Adipose tissue (tissue), 3 donors: Measurements from ENCODE around the gene MYLK. TPM values are rescaled to one million over a fixed set of nuclear protein-coding genes. Genes with fewer than 3 reads are reported as not detected.
"Not testable (repeated sequence)": the region's sequence is repeated elsewhere in the genome, so short reads cannot be mapped to it uniquely, and the experiment has no call there.

Source experiments
- H3K27ac ChIP-seq: one replicate; pipeline ENCODE4 v1.5.1; 2013; ENCODE audit warnings: low read depth, low read length
- WGBS, 3 donors: extraction: QIAGEN DNeasy Blood & Tissue Kit; methylation state at CpG; one replicate each; pipeline ENCODE4 v1.1.7; 2013; 5-methylcytosine and 5-hydroxymethylcytosine counted together
- polyA plus RNA-seq, 3 donors: library from polyadenylated mRNA; stranded (reverse); fragments of 200-250 nt; gene quantifications; one replicate each; pipeline ENCODE4 v1.2.3, GENCODE V29; 2013
- donor health status: healthy with polysubstance abuse.
- donor health status: Bipolar disorder and iron deficiency.
- donor health status: healthy.

The MYLK gene
- polyA plus RNA-seq, 3 donors = 8.5 to 33.0 (median 16.0) TPM

- 67 to 76% (median 71%) methylated on average over 12 of the region's 12 CpGs for WGBS, 3 donors
- no peak overlapping the region for H3K27ac ChIP-seq
Measured at GRCh38 chr3:123705488-123706285, 178.4 kb downstream of the MYLK start.

GRCh38 chr3:123703663-123704062 is 180.5 kb downstream of the MYLK start:
- WGBS, 3 donors = 94 to 98% (median 96%) methylated on average over 3 of the region's 3 CpGs
- not testable (repeated sequence) for H3K27ac ChIP-seq

GRCh38 chr3:123702720-123703119 is 181.4 kb downstream of the MYLK start:
- H3K27ac ChIP-seq = no peak overlapping the region
- 57 to 91% (median 88%) methylated on average over 2 of the region's 2 CpGs for WGBS, 3 donors

DNA sequence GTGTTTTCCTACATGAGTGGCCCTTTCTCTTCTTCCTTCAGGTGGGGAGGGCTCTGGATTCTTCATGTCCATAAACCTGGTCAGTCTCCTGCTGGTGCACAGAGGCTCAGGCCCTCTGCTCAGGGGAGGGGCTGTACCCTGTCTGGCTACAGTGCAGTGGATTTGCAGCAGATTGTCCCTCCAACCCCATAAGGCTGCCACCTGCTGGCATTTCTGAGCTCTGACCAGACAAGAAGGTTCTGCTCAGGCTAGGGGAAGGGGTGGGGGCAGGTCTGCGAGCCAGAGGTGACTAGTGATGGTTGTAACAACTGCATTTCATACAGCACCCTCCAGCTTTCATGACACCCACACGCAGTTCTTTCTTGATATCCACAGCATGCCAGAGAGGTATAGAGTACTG is 182.1 kb downstream of the MYLK start:
- not testable (repeated sequence) for H3K27ac ChIP-seq
- 30 to 47% (median 36%) methylated on average over 2 of the region's 2 CpGs for WGBS, 3 donors

DNA sequence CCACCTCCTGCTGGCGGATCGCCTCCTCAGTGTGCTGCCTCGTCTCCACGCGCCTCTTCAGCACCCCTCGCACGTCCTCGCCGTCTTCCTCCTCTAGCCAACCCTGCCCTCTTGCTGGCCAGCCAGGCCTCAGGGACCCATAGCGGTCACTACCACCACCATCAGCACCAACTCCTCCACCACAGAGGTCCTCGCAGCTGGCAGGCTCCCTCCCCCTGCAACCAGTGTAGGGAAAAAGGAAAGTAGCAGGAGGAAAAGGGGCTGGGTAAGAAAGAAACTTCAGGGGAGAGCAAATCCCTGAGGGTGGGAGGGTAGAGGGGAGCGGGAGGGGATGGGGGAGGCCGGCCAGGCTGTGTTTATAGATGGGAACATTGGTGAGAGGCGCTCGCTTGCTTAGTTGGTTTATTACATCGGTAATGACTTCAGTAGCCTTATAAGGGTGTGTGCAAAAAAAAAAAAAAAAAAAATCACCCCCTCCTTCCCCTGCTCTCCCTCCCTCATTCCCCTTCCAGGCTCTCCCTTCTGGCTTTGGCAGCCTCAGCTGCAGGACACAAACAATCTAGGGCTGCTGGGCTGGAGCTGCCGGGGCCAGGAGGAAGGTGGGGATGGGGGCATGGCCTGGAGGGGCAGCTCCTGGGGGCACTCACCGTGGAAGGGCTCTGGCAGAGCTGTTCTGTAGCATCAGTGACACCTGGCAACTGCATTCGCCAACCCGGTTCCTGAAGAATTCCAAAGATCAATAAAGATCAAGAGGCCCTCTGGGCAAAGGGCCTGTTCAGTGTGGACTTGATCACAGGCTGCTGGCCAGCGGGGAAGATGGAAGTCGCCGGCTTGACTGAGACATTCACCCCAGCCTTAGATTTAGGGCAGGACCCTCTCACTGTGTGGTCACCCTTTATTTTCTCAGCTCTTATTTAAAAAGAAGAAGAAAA is 183.1 kb downstream of the MYLK start:
- H3K27ac ChIP-seq = no peak overlapping the region
- 70 to 75% (median 71%) methylated on average over 23 of the region's 23 CpGs for WGBS, 3 donors

DNA sequence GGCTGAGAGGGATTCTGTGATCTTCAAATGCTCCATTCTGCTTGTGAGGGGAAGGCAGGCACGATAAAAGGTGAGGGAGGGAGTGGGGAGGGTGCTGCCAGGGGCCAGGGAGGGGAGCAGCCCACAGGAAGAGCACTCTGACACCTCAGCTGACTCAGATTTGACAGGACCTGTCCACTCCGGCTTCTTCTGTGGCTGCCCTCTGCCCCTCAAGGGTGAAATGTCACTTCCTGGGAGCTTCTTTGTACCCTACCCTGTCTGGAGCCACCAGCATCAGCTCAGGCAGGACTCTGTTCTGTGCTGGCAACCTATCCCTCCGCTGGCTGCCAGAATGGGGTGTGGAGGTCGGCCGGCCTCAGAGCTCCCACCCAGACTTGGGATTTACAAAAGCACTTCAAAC is 185.3 kb downstream of the MYLK start:
- WGBS, 3 donors = 58 to 65% (median 60%) methylated on average over 5 of the region's 5 CpGs
- H3K27ac ChIP-seq = no peak overlapping the region

- 55 to 79% (median 66%) methylated on average over 6 of the region's 6 CpGs for WGBS, 3 donors
- no peak overlapping the region for H3K27ac ChIP-seq
Measured at GRCh38 chr3:123696808-123697207, 187.3 kb downstream of the MYLK start.

GRCh38 chr3:123695731-123696640 is 188.1 kb downstream of the MYLK start:
- WGBS, 3 donors = 54 to 78% (median 56%) methylated on average over 14 of the region's 14 CpGs
- no peak overlapping the region for H3K27ac ChIP-seq

- 62 to 71% (median 66%) methylated on average over 2 of the region's 2 CpGs for WGBS, 3 donors
- H3K27ac ChIP-seq = no peak overlapping the region
Measured at GRCh38 chr3:123695152-123695551, 189.0 kb downstream of the MYLK start.

GRCh38 chr3:123694366-123695087 is 189.6 kb downstream of the MYLK start:
- no peak overlapping the region for H3K27ac ChIP-seq
- WGBS, 3 donors = 57 to 78% (median 69%) methylated on average over 6 of the region's 6 CpGs

- WGBS, 3 donors = 62 to 82% (median 74%) methylated on average over 2 of the region's 2 CpGs
- H3K27ac ChIP-seq = no peak overlapping the region
Measured at GRCh38 chr3:123693584-123694190, 190.4 kb downstream of the MYLK start.

DNA sequence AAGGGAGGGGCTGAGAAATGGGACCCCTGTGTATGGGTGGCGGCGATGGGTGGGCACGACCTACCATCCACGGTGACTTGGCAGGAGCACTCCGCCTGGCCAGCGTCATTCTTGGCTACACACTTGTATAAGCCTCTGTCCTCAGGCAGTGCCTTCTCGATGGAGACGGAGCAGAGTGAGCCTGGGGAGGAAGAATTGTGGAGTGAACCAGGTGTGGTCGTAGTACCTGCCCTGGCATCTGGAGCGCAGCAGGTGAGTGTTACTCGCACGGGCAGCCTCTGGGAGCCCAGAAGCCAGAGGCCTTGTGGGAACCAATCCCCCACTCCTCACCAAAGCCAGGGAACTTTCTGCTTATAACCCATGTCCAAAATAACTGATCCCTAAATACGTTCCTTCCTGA is 191.5 kb downstream of the MYLK start:
- WGBS, 3 donors = 84 to 87% (median 86%) methylated on average over 13 of the region's 13 CpGs
- no peak overlapping the region for H3K27ac ChIP-seq

DNA sequence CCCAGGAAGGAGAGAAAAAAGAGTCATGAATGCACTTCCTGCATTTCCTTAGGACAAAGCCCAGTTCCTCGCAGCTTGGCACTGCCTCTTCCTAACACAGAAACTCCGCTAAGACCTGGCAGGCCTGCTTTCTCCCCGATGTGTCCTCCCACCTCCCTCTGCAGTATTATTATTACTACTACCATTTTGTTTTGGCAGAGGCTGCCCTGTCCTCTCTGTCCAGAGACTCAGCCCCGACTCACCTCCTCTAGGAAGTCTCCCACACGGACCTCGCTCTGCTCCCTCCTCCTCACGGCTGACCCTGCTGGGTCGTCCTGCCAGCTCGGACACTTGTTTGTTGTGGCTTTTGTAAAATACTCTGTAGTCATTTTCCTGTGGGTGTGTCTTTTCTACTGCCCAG is 192.1 kb downstream of the MYLK start:
- no peak overlapping the region for H3K27ac ChIP-seq
- 64 to 74% (median 69%) methylated on average over 9 of the region's 9 CpGs for WGBS, 3 donors

GRCh38 chr3:123689831-123690230 is 194.3 kb downstream of the MYLK start:
- 88 to 96% (median 91%) methylated on average over 3 of the region's 3 CpGs for WGBS, 3 donors

DNA sequence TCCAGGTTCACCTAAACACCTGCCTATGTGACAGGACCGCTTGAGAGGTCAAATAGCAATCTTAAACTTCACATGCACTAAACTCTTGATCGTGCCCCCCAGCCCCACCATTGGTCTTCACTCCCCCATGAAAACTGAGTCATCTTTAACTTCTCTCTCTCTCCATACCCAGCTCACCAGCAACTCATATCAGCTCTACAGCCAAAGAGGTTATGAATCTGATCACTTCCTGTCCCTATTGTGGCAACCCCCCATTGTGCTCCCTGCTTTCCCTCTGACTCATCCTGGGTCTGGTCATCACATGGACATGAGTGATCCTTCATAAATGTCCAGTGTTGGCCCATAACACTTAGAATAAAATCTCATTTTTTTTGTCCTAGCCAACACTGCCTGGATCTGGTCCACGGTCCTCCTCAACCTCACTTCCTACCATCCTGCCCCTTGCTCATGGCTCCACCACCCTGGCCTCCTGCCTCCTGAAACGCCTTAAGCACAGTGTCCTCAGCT is 195.8 kb downstream of the MYLK start:
- no peak overlapping the region for H3K27ac ChIP-seq
- WGBS, 3 donors = 88 to 91% (median 89%) methylated on average over 4 of the region's 4 CpGs

More at GRCh38 chr3:123689831-123690230, 194.3 kb downstream of the MYLK start:
- H3K27ac ChIP-seq = no peak overlapping the region

- H3K27ac ChIP-seq = no peak overlapping the region
Measured at GRCh38 chr3:123687286-123687685, 196.8 kb downstream of the MYLK start.

DNA sequence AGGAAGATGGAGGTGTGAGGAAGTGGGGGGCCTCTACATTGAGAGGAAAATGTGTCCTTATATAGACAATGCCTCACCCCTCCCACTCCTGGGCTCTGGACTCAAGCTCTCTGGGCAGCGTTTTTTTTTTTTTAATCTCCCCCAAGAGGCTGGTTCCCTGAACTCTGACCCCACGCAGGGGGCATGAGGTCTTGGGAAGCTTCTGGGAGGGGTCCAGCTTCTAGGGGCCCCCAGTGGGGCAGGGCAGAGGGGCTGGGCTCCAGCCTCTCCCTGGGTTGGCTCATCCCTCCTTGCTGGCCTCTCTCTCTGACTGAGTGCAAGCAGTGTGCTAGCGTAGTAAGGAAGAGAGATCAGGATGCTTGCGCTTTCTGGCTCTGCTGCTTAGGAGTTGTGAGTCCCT is 197.9 kb downstream of the MYLK start:
- H3K27ac ChIP-seq = no peak overlapping the region
- WGBS, 3 donors = 53 to 75% (median 71%) methylated on average over 4 of the region's 4 CpGs
